Measurements from ENCODE around the gene VSIG2.

VSIG2 gene

GRCh38 chr11:124717786-124718651 lies 34.0 kb downstream of the VSIG2 start:
- peak overlapping the region; percentile 53 for H3K4me3 ChIP-seq (ENCODE audit: low read depth, low read length)
- no peak for TF ChIP-seq CTCF (IDR thresholded peaks at IDR 0.05; ENCODE audit: low read depth, low read length)

GRCh38 chr11:124717421-124717785 lies 34.7 kb downstream of the VSIG2 start:
- peak overlapping the region; percentile 53 for H3K4me3 ChIP-seq (ENCODE audit: low read depth, low read length)
- TF ChIP-seq CTCF (IDR thresholded peaks at IDR 0.05; ENCODE audit: low read depth, low read length): no peak

DNA sequence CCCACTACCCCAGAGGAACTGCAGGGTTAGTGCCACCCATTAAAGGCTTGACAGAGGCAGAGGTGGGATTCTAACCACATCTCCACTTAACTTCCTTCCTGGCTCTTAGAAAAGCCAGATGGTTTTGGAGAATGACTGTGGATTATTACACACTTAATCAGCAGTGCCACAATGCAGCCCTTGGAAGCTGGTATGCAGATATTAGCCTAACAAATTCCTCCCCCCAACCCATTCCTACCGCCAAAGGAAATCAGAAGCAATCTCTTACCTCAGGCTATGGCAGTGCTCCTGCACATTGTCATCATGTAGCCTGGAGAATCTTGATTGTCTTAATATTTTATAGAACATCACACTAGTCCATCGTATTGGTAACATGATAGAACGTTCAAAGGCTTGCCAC lies 35.5 kb downstream of the VSIG2 start:
- H3K4me3 ChIP-seq (ENCODE audit: low read depth, low read length): no peak overlapping the region
- no peak for TF ChIP-seq CTCF (IDR thresholded peaks at IDR 0.05; ENCODE audit: low read depth, low read length)

DNA sequence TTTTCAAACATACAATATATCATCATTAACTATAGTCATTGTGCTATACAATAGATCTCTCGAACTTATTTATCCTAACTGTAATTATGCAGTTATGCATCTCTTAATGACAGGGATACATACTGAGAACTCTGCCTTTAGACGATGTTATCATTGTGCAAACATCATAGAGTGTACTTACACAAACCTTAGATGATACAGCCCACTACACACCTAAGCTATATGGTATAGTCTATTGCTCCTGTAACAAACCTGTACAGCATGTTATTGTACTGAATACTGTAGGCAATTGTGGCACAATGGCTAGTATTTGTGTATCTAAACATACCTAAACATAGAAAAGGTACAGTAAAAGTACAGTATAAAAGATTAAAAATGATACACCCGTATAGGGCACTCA lies 39.7 kb downstream of the VSIG2 start:
- no peak for TF ChIP-seq CTCF (IDR thresholded peaks at IDR 0.05; ENCODE audit: low read depth, low read length)

GRCh38 chr11:124707829-124708228 lies 44.2 kb downstream of the VSIG2 start:
- TF ChIP-seq CTCF (IDR thresholded peaks at IDR 0.05; ENCODE audit: low read depth, low read length): no peak
- H3K4me3 ChIP-seq (ENCODE audit: low read depth, low read length): no peak overlapping the region

More for the DNA sequence above, 39.7 kb downstream of the VSIG2 start:
- no peak overlapping the region for H3K4me3 ChIP-seq (ENCODE audit: low read depth, low read length)

DNA sequence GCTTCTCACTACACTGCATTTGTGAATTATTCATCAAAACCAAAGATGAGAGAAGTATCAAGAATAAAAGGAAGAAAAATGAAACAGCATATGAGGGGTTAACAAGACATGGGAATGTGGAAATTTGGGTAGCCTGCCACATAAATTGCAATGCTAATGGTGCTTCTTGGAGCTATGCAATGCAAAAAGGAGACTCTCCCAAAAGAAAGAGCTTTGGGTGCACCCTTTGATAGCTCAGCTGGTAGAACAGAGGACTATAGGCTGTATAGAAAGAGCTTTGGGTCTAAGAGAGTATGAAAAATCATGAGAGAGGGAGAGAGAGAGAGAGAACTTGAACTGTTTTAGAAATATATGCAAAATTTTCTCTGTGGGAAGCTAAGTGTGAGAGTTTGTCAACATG lies 52.0 kb downstream of the VSIG2 start:
- no peak overlapping the region for H3K4me3 ChIP-seq (ENCODE audit: low read depth, low read length)
- TF ChIP-seq CTCF (IDR thresholded peaks at IDR 0.05; ENCODE audit: low read depth, low read length): no peak

DNA sequence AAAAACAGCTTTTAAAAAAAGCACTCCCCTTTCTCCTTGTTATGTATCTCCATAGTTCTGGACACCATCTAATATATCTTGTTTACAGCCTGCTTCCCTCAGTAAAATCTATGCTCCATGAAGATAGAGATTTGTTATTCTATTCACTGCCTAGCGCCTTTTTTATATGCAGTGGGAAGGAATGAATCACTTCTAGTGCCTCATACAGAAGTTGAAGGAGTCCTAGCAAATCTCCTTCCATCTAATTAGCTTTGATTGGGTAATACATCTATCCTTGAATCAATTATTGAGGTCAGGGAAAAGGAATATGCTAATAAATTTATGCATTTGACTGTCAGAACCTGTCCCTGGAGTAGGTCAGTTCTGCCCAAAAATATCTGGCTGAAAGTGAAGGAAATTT lies 52.5 kb downstream of the VSIG2 start:
- H3K4me3 ChIP-seq (ENCODE audit: low read depth, low read length): no peak overlapping the region
- no peak for TF ChIP-seq CTCF (IDR thresholded peaks at IDR 0.05; ENCODE audit: low read depth, low read length)

Data from WI38 (cell line).